ENCODE data around the gene GSG1L.

The GSG1L gene

DNA sequence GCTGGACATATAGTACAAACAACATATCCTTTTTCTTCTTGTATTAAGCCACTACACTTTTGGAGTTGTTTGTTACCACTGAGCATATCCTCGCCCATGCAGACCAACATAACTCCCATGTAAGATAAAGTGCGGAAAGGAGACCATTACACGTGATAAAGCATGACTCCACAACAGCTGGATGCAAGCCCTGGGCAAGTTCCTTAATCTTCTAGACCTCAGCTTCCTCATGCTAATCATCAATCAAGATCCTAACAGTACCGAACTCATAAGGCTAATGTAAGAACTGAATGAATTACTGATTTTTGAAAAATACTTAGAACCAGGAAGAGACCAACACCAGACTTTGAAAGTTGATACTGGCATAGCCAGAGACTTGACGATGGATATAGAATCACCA is 47.0 kb upstream of the GSG1L start:
- TF ChIP-seq SPI1 (IDR thresholded peaks at IDR 0.05; ENCODE audit: borderline replicate concordance, low read depth) (peak; percentile 43; the same call in 1 of the 2 replicates), GABPA (IDR thresholded peaks at IDR 0.05; ENCODE audit: low read depth) (no peak), POLR2AphosphoS5 (IDR thresholded peaks at IDR 0.05; ENCODE audit: low read depth) (0 out of 2 replicates have a peak, but pooled peaks have one; percentile 38), REST (IDR thresholded peaks at IDR 0.05; ENCODE audit: insufficient replicate concordance, low read depth) (no peak)
- TF ChIP-seq, protein P1, sequence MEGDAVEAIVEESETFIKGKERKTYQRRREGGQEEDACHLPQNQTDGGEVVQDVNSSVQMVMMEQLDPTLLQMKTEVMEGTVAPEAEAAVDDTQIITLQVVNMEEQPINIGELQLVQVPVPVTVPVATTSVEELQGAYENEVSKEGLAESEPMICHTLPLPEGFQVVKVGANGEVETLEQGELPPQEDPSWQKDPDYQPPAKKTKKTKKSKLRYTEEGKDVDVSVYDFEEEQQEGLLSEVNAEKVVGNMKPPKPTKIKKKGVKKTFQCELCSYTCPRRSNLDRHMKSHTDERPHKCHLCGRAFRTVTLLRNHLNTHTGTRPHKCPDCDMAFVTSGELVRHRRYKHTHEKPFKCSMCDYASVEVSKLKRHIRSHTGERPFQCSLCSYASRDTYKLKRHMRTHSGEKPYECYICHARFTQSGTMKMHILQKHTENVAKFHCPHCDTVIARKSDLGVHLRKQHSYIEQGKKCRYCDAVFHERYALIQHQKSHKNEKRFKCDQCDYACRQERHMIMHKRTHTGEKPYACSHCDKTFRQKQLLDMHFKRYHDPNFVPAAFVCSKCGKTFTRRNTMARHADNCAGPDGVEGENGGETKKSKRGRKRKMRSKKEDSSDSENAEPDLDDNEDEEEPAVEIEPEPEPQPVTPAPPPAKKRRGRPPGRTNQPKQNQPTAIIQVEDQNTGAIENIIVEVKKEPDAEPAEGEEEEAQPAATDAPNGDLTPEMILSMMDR (IDR thresholded peaks at IDR 0.05; ENCODE audit: insufficient read depth, low read length) = no peak
- Histone ChIP-seq H3K27ac (replicated peaks) (peak overlapping the region; percentile 63), H3K27me3 (ENCODE audit: insufficient read depth, poor library complexity, severe bottlenecking) (no peaks in the 10 kb centered on the region), H3K4me3 (replicated peaks; ENCODE audit: insufficient read depth, low read length) (no peak overlapping the region)
- DNase-seq (ENCODE audit: low read depth in 1 of 2, low spot score in 1 of 2) = peak; percentile 82 to 83

GRCh38 chr16:28110074-28110473 is 46.6 kb upstream of the GSG1L start:
- H3K4me3 ChIP-seq (replicated peaks; ENCODE audit: insufficient read depth, low read length) = no peak overlapping the region
- peak; percentile 43 to 59 for DNase-seq (ENCODE audit: low read depth in 1 of 2, low spot score in 1 of 2)
- H3K27ac ChIP-seq (replicated peaks) = peak overlapping the region; percentile 63
- H3K27me3 ChIP-seq (ENCODE audit: insufficient read depth, poor library complexity, severe bottlenecking) = no peaks in the 10 kb centered on the region
- TF ChIP-seq, protein P1 (IDR thresholded peaks at IDR 0.05; ENCODE audit: insufficient read depth, low read length) = no peak
- TF ChIP-seq REST (IDR thresholded peaks at IDR 0.05; ENCODE audit: insufficient replicate concordance, low read depth) = no peak
- TF ChIP-seq POLR2AphosphoS5 (IDR thresholded peaks at IDR 0.05; ENCODE audit: low read depth) = 0 out of 2 replicates have a peak, but pooled peaks have one; percentile 39
- TF ChIP-seq SPI1 (IDR thresholded peaks at IDR 0.05; ENCODE audit: borderline replicate concordance, low read depth) = no peak
- TF ChIP-seq GABPA (IDR thresholded peaks at IDR 0.05; ENCODE audit: low read depth) = no peak

GRCh38 chr16:28108590-28109247 is 45.2 kb upstream of the GSG1L start:
- Histone ChIP-seq H3K4me3 (replicated peaks; ENCODE audit: insufficient read depth, low read length) (no peak overlapping the region), H3K27ac (replicated peaks) (peak overlapping the region; percentile 63), H3K27me3 (ENCODE audit: insufficient read depth, poor library complexity, severe bottlenecking) (no peaks in the 10 kb centered on the region)
- TF ChIP-seq GABPA (IDR thresholded peaks at IDR 0.05; ENCODE audit: low read depth) = no peak
- TF ChIP-seq REST (IDR thresholded peaks at IDR 0.05; ENCODE audit: insufficient replicate concordance, low read depth) = no peak
- TF ChIP-seq SPI1 (IDR thresholded peaks at IDR 0.05; ENCODE audit: borderline replicate concordance, low read depth) = peak; percentile 85
- peak; percentile 25 to 74 for DNase-seq (ENCODE audit: low read depth in 1 of 2, low spot score in 1 of 2)

Measured in HL-60 (cell line).